Stimulated activated CD4-positive, alpha-beta T cell treated with anti-CD3 and anti-CD28 coated beads, TNF-alpha, amount 100 ng/mL, for 1 hour (primary cell): ENCODE results near the gene KRT16.
A peak's percentile ranks its signal among the peaks of the same experiment; 100 is the strongest.
"Not testable (repeated sequence)": the region's sequence is repeated elsewhere in the genome, so short reads cannot be mapped to it uniquely, and the experiment has no call there.

Experiments
- DNase-seq, 3 donors: peaks; one replicate each; pipeline ENCODE4 v3.0.0-alpha.2; 2020; ENCODE audit warnings: low read depth in 3 of 3, low spot score in 1 of 3

The KRT16 gene

DNA sequence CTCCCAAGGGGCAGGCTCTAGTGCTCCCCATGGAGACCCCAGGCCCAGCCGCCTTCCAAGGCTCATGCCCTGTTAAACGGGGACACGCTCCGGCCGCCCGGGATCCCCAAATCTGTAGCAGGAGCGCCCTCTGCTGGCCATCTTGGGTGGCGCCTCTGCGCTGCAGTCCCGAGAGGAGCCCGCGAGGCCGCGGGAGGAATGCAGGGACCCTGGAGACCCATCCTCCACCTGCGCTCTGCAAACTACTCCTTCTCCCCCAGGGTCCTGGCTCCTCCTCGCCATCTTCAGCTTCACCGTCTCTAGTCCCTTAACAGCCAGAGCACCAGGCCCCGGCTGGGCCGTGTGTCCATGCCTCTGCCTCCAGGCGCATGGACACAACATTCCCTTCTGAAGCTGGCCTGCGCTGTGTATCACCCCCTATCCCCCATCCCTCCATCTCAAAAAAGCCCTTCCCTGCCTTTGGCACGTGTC lies 35.4 kb upstream of the KRT16 start:
- peak; percentile 67 to 93 (median 75) for DNase-seq

DNA sequence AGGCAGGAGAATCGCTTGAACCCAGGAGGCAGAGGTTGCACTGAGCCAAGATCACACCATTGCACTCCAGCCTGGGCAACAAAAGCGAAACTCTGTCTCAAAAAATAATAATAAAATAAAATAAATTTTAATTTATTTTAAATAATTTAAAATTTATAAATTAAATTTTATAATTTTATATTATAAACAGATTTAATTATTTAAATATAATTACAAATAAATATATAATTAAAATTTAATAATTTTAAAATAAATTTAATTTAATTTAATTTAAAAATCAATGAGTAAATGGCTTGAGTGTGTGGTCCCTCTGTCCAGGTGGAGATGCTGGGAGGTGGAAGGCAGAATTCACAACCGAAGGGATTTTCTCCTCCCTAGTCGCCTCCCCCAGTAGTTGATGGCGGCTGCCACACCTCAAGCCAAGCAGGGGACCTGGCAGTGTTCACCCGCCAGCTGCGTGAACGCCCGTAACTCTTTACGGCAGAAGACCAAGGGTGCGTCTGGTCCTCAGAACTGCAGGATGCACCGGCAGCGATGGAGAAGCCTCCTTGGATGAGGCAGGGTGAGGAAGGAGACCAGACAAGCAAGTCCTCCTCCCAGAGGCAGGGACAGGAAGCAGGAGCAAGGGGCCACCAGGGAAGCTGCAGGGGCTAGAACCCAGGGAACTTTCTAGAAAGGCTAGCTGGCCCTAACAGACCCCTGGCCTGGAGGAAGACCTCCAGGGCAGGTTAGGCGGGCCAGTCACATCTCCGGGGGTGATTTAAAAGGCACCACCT lies 34.7 kb upstream of the KRT16 start:
- no peak for DNase-seq

DNA sequence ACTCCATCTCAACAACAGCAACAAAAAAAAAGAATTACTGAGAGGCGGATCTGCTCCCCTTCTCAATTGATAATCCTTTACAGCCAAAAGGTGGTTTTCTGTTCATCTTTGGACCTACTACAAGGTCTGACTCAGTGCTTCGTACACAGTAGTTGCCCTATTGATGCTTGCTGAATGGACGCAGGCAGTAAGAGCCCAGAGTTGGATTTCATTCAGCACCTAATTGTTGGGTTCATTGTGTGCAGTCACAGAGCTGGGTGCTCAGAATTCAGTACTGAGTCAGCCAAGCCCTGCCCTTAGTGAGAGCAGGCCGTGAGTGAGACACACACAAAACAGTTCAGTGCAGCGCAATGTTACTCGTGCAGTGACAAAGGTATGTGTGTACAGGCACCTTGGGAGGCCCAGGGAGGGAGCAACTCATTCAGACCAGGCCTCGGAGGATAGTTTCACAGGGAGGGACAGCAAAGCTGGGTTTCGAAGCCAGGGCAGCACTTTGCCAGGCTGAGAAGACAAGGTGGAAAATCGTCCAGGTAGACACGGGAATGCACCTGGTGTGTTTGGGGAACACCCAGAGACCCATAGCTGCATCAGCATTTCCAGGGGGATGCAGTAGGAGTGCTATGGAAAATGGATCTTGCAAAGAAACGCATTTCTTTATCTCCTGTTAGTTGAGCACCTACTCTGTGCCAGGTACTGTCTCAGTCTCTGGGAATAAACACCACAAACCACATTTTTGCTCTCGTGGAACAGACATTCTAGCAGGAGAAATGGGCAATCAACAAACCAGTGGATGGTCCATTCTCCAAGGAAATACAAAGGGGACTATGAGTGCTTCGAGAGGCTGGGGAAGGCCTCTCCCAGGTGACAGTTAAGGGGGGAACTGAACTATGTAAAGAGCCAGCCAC lies 29.9 kb upstream of the KRT16 start:
- no peak for DNase-seq

DNA sequence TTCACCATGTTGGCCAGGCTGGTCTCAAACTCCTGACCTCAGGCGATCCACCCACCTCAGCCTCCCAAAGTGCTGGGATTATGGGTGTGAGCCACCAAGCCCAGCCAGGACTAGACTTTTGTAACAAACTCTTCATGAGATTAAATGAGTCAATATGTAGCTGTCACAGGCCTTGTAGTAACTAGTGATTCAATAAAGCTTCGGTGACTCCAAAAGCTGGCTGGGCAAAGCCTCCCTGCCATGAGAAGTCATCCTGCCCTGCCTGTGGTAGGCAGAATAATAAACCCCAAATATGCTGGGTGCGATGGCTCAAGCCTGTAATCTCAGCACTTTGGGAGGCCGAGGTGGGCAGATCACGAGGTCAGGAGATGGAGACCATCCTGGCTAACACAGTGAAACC lies 28.0 kb upstream of the KRT16 start:
- not testable (repeated sequence) for DNase-seq

DNA sequence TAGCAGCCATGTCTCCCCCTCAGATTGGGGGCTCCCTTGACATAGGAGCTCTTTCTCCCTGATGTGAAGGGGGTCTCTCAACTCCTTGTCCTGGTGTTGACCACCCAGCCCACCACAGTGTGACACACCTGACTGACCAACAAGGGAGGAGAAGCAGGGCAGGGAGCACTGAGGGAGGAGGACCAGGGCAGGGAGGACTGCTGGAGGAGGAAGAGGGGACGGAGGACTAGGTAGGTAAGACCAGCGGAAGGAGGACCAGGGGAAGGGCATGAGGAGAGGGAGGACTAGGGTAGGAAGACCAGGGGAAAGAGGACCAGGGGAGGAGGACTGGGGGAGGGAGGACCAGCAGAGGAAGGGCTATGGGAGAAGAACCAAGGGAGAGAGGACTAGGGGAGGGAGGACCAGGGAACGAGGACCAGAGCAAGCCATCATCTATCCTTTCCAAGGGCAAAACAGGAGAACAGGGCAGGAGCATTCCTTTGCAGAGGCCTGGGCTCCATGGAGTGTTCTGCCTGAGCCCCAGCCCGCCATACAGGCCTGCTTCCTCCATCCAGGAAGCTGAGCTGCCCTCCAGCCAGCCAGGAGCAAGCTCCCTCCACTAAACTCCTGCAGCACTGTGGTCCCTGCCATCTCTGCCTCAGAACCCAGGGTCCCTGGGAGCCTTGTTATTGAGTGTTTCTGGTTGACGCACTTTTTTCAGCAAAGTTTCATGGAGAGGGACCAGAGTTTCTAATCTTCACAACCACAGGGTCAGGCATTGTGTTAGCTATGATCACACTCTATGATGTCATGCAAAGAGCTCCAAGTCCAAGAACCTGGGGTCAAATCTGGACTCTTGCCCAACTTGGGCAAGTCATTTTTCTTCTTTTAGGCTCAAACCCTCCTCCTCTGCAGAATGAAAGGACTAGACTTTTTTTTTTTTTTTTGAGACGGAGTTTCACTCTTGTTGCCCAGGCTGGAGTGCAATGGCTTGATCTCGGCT lies 27.2 kb upstream of the KRT16 start:
- no peak for DNase-seq

DNA sequence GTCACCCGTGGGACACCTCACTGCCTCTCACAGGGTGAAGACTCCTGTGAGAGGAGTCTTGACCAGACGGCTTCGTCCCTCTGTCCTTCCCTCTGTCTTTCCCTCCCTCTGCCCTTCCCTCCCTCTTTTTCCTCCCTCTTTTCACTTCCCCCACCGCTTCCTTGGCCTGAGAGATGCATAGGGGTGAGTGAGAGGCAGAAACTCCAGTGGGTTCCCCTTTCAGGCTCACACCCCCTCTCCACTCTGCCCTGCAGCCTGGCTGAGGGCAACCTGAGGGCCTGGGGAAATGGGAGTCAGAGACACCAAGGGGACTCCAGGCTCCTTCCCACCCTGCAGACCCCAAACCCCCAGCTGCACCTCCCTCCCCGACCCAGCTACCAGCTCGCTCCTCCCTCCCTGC lies 26.4 kb upstream of the KRT16 start:
- DNase-seq = no peak

DNA sequence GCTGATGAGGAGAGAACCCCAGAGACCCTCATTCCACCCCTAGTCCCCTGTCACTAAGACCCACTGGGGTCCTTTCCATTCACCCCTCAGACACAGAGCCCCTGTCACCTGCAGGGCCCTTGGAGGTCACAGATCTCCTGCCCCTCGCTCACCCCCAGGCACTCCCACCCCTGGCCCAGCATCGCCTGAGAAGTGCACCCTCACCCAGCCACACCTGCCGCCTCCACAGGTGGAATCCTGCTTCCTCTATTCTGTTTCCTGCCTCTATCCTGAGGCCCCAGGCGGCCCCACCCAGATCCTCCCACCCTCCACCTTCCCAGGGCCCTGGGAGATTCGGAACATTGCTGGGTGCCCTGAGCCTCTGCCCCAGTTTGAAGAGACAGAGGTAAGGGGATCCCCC lies 25.6 kb upstream of the KRT16 start:
- no peak for DNase-seq

DNA sequence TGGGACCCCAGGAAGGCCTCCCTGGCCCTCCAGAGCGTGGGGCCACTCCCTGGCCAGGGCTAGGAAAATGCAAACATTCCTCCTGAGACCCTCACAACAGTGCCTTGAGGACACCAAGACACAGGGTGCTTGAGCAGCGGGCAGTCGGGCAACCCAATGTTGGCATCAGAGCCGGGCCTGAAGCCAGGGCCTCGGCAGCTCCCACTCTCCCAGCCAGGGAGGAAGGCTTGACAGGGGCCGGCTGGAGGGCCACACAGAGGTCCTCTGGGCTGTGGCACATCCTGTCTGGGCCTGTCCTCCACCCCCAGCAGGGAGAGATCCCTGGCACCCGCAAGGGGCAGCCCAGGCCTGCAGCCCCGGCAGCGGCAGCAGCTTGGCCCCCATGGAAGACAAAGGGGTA lies 24.1 kb upstream of the KRT16 start:
- DNase-seq = no peak

DNA sequence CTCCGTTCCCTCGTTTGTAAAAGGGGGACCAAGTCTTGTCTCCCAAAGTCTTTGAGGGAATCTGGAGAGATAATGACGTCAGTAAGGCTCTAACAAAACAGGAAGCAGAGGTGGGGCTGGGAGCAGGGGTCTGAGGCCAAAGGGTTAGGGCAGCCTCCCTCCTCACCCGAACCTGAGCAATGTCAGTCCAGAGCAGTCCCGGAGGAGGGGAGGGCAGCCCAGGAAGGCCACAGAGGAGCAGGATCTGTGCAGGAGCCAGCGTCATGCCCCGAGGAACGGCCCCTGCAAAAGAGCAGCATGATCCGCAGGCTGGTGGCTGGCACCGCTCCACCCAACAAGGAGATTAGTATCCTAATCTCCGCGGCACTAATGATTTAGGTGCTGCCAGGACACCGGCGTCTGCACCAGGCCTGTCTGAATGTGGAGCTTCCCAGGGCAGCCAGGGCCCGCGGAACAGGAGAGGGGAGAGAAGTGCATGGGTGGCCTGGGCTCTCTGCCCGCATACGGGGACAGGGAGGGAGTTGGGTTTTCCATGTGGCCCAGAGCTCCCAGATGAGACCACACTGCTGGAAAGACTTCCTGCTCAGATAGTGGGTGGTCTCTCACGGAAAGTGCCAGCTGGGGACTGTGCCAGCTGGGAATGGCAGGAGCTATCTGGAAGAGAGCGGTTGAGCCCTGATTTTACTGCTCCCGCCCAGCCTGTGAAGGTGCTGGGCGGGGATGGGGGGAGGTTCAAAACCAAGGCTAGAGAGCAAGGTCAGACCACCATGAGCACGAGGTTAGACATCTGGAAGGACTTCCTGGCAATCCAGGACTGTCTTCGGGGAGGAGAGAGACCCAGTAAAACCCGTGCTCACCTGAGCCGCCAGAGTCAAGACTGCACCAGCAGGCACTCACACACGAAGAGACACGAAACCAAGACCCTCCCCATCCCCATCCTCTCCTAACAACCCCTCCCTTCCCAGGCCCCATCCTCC lies 22.8 kb upstream of the KRT16 start:
- DNase-seq = no peak

DNA sequence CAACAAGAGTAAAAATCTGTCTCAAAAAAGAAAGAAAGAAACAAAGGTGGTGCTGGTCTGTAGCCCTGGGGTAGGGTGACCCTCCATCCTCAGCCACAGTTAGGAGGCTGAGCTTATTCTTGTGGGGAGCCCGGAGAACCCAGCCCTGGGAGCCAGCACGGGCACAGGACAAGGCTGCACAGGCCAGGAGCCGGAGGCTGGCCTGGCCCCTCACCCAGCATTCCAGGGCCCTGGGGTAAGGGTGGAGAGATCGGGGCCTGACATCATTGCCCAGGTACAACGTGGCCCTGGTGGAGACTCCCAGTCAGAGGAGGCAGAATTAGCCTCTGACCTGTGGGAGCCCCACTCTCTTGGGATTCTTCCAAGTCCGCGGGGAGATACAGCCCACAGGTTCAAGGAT lies 22.1 kb upstream of the KRT16 start:
- no peak for DNase-seq

DNA sequence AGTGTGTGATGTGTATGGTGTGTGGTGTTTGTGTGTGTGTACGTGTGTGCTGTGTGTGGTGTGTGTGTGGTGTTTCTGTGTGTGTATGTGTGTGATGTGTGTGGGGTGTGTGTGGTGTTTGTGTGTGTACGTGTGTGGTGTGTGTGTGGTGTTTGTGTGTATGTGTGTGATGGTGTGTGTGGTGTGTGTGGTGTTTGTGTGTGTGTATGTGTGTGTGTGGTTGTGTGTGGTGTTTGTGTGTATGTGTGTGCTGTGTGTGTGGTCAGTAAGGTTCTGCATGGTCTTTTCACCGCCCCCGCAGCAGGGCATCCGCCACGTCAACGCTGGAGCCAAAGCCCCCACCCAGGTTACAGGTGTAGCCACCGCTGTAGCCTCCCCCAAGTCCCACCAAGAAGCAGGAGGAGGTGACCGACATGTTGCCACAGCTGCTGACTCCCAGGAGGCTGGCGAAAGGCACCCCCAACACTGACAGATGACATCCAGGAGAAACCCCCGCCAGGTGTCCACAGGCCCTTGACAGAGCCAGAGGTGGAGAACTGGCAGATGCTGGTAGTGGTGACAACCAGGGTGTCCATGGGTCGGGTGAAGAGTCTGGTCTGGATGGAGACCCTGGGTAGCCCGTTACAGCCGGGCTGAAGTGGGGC lies 21.1 kb upstream of the KRT16 start:
- no peak for DNase-seq

DNA sequence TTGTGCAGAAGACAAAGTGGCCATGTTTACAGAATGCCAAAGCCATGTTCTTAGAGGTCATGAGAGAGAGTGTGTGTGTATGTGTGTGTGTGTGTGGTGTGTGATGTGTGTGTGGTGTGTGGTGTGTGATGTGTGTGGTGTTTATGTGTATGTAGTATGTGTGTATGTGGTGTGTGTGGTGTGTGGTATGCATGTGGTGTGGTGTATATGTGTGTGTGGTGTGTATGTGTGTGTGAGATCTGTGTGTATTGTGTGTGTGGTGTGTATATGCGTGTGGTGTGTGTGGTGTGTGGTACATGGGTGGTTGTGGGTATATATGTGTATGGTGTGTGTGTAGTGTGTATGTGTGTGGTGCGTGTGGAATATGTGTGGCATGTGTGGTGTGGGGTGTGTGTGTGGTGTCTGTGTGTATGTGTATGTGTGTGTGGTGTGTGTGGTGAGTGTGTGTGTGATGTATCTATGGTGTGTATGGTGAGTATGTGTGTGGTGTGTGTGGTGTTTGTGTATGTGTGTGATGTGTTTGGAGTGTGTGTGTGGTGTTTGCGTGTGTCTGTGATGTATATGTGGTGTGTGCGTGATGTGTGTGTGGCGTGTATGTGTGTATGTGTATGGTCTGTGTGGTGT lies 20.0 kb upstream of the KRT16 start:
- no peak for DNase-seq

DNA sequence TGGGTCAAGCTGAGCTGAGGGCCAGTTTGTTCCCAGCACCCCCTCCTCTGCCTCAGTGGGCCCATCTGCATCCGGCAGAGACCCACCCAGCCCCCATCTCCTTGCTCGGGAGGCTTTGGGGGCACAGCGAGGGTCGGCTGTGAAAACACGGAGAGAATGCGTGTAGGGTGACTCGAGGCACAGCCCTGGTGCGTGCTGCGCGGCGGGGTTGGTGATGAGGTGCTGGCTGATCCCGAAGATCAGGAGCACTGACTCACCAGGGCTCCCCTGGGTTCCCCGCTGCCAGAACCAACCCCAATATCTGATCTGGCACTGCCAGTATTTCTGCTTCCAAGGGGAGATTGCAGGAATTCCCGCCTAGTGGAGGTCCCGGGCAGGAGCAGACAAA lies 19.3 kb upstream of the KRT16 start:
- no peak for DNase-seq

DNA sequence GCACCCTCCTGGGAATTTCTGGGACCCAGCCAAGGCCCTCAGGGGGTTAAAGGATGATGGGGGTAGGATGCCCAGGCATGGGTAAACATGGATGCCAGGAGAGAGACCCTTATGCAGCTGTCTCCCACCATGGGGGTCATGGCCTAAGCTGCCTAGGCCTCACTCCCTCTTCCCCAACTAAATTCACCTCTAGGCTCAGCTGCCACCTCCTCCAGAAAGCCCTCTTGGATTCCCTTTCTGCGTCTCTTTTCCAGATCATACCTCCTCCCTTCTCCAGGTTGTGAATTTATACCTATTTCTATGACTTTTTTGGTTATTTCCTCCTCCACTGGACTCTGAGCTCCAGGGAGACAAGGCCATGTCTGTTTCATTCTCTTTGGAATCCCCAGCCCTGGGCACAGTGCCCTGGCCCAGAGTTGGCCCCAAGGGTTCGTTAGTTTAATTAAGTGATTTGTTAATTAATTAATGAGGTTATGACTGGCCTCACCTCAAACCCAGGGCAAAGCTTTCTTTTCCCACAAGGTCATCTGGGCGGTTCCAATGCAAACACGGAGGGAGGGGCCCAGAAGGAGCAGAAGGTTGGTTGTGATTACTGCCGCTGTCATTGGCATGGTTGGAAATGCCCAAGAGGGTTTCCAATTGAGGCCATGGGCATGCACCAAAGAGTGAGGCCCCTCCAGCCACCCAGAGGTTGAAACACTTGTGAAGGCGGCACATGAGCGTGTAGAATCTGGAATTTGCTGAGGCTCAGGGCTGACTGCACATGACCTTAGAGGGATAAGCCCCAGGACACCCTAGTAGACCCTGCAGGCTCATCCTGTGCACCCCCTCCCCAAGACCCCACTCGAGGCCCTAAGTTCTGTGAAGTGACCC lies 18.7 kb upstream of the KRT16 start:
- no peak for DNase-seq

DNA sequence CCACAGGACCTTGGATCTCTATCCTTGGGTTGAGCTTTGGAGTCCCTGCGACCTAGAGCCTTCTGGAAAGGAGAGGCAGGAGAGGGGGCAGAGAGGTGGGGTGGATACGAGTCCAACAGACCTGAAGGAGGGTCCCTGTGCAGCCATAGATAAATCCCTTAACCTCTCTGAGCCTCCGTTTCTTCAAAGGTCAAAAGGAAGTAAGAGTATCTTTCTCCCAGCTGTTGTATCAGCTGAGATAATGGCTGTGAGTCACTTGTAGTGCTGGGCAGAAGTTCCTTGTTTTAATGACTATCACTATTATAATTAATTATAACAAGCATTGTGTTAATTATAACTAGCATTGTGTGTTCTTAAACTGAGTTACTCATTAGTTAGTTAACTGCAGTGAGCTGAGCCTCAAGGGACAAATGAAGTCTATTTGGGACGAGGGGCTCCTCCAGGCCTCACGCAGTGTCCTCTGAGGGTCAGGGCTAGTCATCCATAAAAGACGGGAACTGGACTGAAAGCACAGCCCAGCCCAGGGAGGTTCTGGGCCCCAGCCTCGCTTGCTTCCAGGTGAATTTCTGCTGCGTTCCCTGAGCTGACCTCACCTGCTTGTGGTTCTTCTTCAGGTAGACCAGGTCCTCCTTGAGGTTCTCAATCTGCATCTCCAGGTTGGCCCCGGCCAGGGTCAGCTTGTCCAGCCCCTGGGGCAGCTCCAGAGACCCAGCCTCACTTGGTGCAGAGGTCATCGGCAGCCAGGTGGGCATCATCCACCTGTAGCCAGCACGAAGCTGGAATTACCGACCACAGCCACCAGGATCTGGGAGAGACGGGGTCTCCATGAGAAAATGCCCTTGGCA lies 17.5 kb upstream of the KRT16 start:
- no peak for DNase-seq

DNA sequence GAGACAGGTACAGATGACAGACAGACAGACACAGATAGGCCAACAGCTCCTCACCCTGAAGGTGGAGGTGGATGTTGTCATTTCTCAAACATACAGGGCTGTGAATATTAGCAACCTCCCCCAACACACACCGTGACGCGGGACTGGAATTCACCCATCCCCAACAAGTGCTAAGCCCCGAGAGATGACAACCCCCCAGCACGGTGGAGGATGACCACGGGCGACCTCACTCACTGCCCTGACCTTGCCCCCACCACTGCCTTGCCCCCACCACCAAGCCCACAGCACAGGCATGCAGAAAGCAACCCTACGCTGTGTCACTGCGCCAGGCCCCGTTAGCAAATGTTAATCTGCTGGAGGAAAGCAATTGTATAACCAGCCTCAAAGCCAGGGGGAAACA lies 16.7 kb upstream of the KRT16 start:
- DNase-seq = no peak

DNA sequence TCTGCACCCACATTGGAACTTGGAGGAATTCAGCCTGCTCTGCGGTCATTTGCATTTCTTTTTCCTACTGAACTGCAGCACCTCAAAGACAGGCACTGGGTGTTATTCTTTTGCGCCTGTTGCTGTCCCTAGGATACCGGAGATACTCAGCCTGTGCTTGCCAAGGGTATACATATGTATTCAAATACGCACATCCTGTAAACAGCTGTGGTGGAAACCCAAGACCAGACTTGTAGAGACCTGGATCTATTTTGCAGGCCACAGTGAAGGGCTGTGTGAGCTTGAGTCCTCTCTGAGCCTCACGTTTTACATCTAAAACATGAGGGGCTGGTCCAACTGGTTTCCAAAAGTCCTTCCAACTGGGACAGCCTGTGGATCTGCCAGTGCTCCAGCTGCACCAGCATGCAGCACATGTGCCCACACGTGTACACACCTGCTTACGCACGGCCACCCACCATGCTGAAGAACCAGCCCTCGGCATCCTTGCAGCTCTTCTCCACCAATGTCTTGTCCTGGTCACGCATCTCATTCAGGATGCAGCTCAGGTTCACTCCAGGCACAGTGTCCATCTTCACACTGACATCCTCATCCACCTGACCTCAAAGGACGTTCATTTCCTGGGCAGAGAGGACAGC lies 16.2 kb upstream of the KRT16 start:
- not testable (repeated sequence) for DNase-seq
